Esophagus mucosa (tissue), 1 donor: Measurements from ENCODE around the gene AGBL3. TPM values are rescaled to one million over a fixed set of nuclear protein-coding genes. Genes with fewer than 3 reads are reported as not detected.
"Not testable (repeated sequence)": the region's sequence is repeated elsewhere in the genome, so short reads cannot be mapped to it uniquely, and the experiment has no call there.

Experiments
- ATAC-seq: fragments of 200-7000 bp; cut with Tn5 transposase; one replicate; pipeline ENCODE4 v1.9.1; 2020
- total RNA-seq: library from RNA; stranded (reverse); gene quantifications from one replicate; pipeline ENCODE4 v1.2.4, GENCODE V29; 2023
- donor health status: DM: yes; HTN: yes; CAD: no.

AGBL3 gene
- total RNA-seq, 1 donor from 2014 or later, result 0.84 TPM

GRCh38 chr7:135078051-135078450, 91.7 kb downstream of the AGBL3 start:
- ATAC-seq, result no peak

- ATAC-seq, result no peak
Observed at GRCh38 chr7:135079068-135079467, 92.8 kb downstream of the AGBL3 start.

- no peak for ATAC-seq
Observed at GRCh38 chr7:135083005-135083404, 96.7 kb downstream of the AGBL3 start.

GRCh38 chr7:135088566-135088965, 102.3 kb downstream of the AGBL3 start:
- no peak for ATAC-seq

GRCh38 chr7:135091717-135092116, 105.4 kb downstream of the AGBL3 start:
- ATAC-seq, result peak; percentile 83

- no peak for ATAC-seq
Observed at GRCh38 chr7:135094472-135095237, 108.3 kb downstream of the AGBL3 start.

- ATAC-seq, result no peak
Observed at GRCh38 chr7:135095450-135095849, 109.1 kb downstream of the AGBL3 start.

GRCh38 chr7:135098391-135098790, 112.1 kb downstream of the AGBL3 start:
- ATAC-seq, result no peak

- ATAC-seq, result no peak
Observed at GRCh38 chr7:135100856-135101255, 114.5 kb downstream of the AGBL3 start.

- no peak for ATAC-seq
Observed at GRCh38 chr7:135102372-135102771, 116.1 kb downstream of the AGBL3 start.

- ATAC-seq, result no peak
Observed at GRCh38 chr7:135109562-135109961, 123.3 kb downstream of the AGBL3 start.

- ATAC-seq, result no peak
Observed at GRCh38 chr7:135109976-135110375, 123.7 kb downstream of the AGBL3 start.

GRCh38 chr7:135111379-135111778, 125.1 kb downstream of the AGBL3 start:
- no peak for ATAC-seq

- no peak for ATAC-seq
Observed at GRCh38 chr7:135114622-135115021, 128.3 kb downstream of the AGBL3 start.

- ATAC-seq, result no peak
Observed at GRCh38 chr7:135117096-135117495, 130.8 kb downstream of the AGBL3 start.

GRCh38 chr7:135121868-135122267, 135.6 kb downstream of the AGBL3 start:
- no peak for ATAC-seq

- ATAC-seq, result not testable (repeated sequence)
Observed at GRCh38 chr7:135124631-135125030, 138.3 kb downstream of the AGBL3 start.

- no peak for ATAC-seq
Observed at GRCh38 chr7:135128931-135129330, 142.6 kb downstream of the AGBL3 start.

- ATAC-seq, result no peak
Observed at GRCh38 chr7:135129579-135129978, 143.3 kb downstream of the AGBL3 start.

- ATAC-seq, result no peak
Observed at GRCh38 chr7:135143885-135144668, 157.8 kb downstream of the AGBL3 start.

GRCh38 chr7:135147341-135147898, 161.1 kb downstream of the AGBL3 start:
- no peak for ATAC-seq

- ATAC-seq, result peak; percentile 82
Observed at GRCh38 chr7:135147899-135148721, 161.8 kb downstream of the AGBL3 start, which contains the start of gene TMEM140. TSS of gene TMEM140 (plus strand) at chr7:135148072. CDS start at chr7:135164442, 16,370 bp downstream.
